ENCODE data around the gene ESYT3.

Gene ESYT3

GRCh38 chr3:138434276-138434874 is at the start of gene ESYT3:
Gene ESYT3, plus strand, starts transcription at chr3:138434616. Its CDS starts 183 bp downstream, at chr3:138434799.
- peaks cover 11% of the 10 kb centered on the region for H3K4me1 Mint-ChIP-seq
- no peaks in the 10 kb centered on the region for H3K36me3 Mint-ChIP-seq
- H3K4me3 Mint-ChIP-seq = peak within 1 kb of the TSS; percentile 63
- peaks cover 80% of the 10 kb centered on the region for H3K27me3 Mint-ChIP-seq
- ATAC-seq = peak; percentile 49
- H3K27ac Mint-ChIP-seq = no peak within 1 kb of the TSS
- H3K9me3 Mint-ChIP-seq = no peaks in the 10 kb centered on the region

- H3K4me1 Mint-ChIP-seq = no peaks in the 10 kb centered on the region
- H3K27ac Mint-ChIP-seq = no peak overlapping the region
- H3K36me3 Mint-ChIP-seq = no peaks in the 10 kb centered on the region
- H3K27me3 Mint-ChIP-seq = peaks cover 68% of the 10 kb centered on the region
- H3K9me3 Mint-ChIP-seq = no peaks in the 10 kb centered on the region
- no peak for ATAC-seq
- no peak overlapping the region for H3K4me3 Mint-ChIP-seq
These were observed 49.4 kb upstream of the ESYT3 start for GRCh38 chr3:138384976-138385375.

GRCh38 chr3:138389144-138389601 is 45.2 kb upstream of the ESYT3 start:
- Mint-ChIP-seq H3K27me3 (peaks cover 49% of the 10 kb centered on the region), H3K27ac (no peak overlapping the region), H3K9me3 (no peaks in the 10 kb centered on the region), H3K4me1 (no peaks in the 10 kb centered on the region), H3K36me3 (no peaks in the 10 kb centered on the region), H3K4me3 (no peak overlapping the region)
- no peak for ATAC-seq

GRCh38 chr3:138389841-138390581 is 44.4 kb upstream of the ESYT3 start:
- no peak overlapping the region for H3K4me3 Mint-ChIP-seq
- H3K4me1 Mint-ChIP-seq = no peaks in the 10 kb centered on the region
- peaks cover 49% of the 10 kb centered on the region for H3K27me3 Mint-ChIP-seq
- H3K9me3 Mint-ChIP-seq = no peaks in the 10 kb centered on the region
- ATAC-seq = peak; percentile 28
- no peak overlapping the region for H3K27ac Mint-ChIP-seq
- H3K36me3 Mint-ChIP-seq = no peaks in the 10 kb centered on the region

- H3K27ac Mint-ChIP-seq = no peak overlapping the region
- H3K4me1 Mint-ChIP-seq = no peaks in the 10 kb centered on the region
- peaks cover 52% of the 10 kb centered on the region for H3K27me3 Mint-ChIP-seq
- H3K36me3 Mint-ChIP-seq = no peaks in the 10 kb centered on the region
- H3K9me3 Mint-ChIP-seq = no peaks in the 10 kb centered on the region
- no peak for ATAC-seq
- H3K4me3 Mint-ChIP-seq = no peak overlapping the region
These were observed 43.9 kb upstream of the ESYT3 start for GRCh38 chr3:138390582-138390932.

- ATAC-seq = no peak
- no peak overlapping the region for H3K4me3 Mint-ChIP-seq
- H3K27me3 Mint-ChIP-seq = peaks cover 68% of the 10 kb centered on the region
- H3K9me3 Mint-ChIP-seq = no peaks in the 10 kb centered on the region
- no peaks in the 10 kb centered on the region for H3K36me3 Mint-ChIP-seq
- H3K4me1 Mint-ChIP-seq = no peaks in the 10 kb centered on the region
- H3K27ac Mint-ChIP-seq = no peak overlapping the region
These were observed 40.3 kb upstream of the ESYT3 start for GRCh38 chr3:138394156-138394555.

- Mint-ChIP-seq H3K36me3 (no peaks in the 10 kb centered on the region), H3K27ac (no peak overlapping the region), H3K4me1 (no peaks in the 10 kb centered on the region)
These were observed 39.7 kb upstream of the ESYT3 start for GRCh38 chr3:138394686-138395085.

GRCh38 chr3:138395865-138396751 is 38.3 kb upstream of the ESYT3 start:
- Mint-ChIP-seq H3K4me1 (no peaks in the 10 kb centered on the region), H3K36me3 (no peaks in the 10 kb centered on the region), H3K27me3 (peaks cover 64% of the 10 kb centered on the region), H3K27ac (no peak overlapping the region), H3K9me3 (no peaks in the 10 kb centered on the region), H3K4me3 (no peak overlapping the region)
- no peak for ATAC-seq

More at GRCh38 chr3:138394686-138395085, 39.7 kb upstream of the ESYT3 start:
- Mint-ChIP-seq H3K9me3 (no peaks in the 10 kb centered on the region), H3K4me3 (no peak overlapping the region), H3K27me3 (peaks cover 66% of the 10 kb centered on the region)
- ATAC-seq = no peak

GRCh38 chr3:138396752-138397410 is 37.5 kb upstream of the ESYT3 start:
- Mint-ChIP-seq H3K9me3 (no peaks in the 10 kb centered on the region), H3K4me3 (no peak overlapping the region), H3K4me1 (no peaks in the 10 kb centered on the region), H3K36me3 (no peaks in the 10 kb centered on the region), H3K27ac (no peak overlapping the region), H3K27me3 (peaks cover 68% of the 10 kb centered on the region)
- no peak for ATAC-seq

- H3K9me3 Mint-ChIP-seq = no peaks in the 10 kb centered on the region
- H3K36me3 Mint-ChIP-seq = no peaks in the 10 kb centered on the region
- no peak for ATAC-seq
- peaks cover 71% of the 10 kb centered on the region for H3K27me3 Mint-ChIP-seq
- H3K4me3 Mint-ChIP-seq = no peak overlapping the region
- no peaks in the 10 kb centered on the region for H3K4me1 Mint-ChIP-seq
- H3K27ac Mint-ChIP-seq = no peak overlapping the region
These were observed 36.4 kb upstream of the ESYT3 start for GRCh38 chr3:138397983-138398382.

GRCh38 chr3:138398791-138399575 is 35.4 kb upstream of the ESYT3 start:
- Mint-ChIP-seq H3K9me3 (no peaks in the 10 kb centered on the region), H3K36me3 (no peaks in the 10 kb centered on the region), H3K4me1 (no peaks in the 10 kb centered on the region), H3K4me3 (no peak overlapping the region), H3K27me3 (peaks cover 71% of the 10 kb centered on the region), H3K27ac (no peak overlapping the region)
- ATAC-seq = no peak

GRCh38 chr3:138399766-138400165 is 34.6 kb upstream of the ESYT3 start:
- no peak overlapping the region for H3K4me3 Mint-ChIP-seq
- peaks cover 74% of the 10 kb centered on the region for H3K27me3 Mint-ChIP-seq
- H3K4me1 Mint-ChIP-seq = no peaks in the 10 kb centered on the region
- H3K9me3 Mint-ChIP-seq = no peaks in the 10 kb centered on the region
- no peak overlapping the region for H3K27ac Mint-ChIP-seq
- no peaks in the 10 kb centered on the region for H3K36me3 Mint-ChIP-seq
- no peak for ATAC-seq

GRCh38 chr3:138400651-138401070 is 33.8 kb upstream of the ESYT3 start:
- no peaks in the 10 kb centered on the region for H3K4me1 Mint-ChIP-seq
- H3K27me3 Mint-ChIP-seq = peaks cover 70% of the 10 kb centered on the region
- ATAC-seq = no peak
- H3K9me3 Mint-ChIP-seq = no peaks in the 10 kb centered on the region
- H3K36me3 Mint-ChIP-seq = no peaks in the 10 kb centered on the region
- H3K4me3 Mint-ChIP-seq = no peak overlapping the region
- no peak overlapping the region for H3K27ac Mint-ChIP-seq

GRCh38 chr3:138401834-138402233 is 32.6 kb upstream of the ESYT3 start:
- peaks cover 65% of the 10 kb centered on the region for H3K27me3 Mint-ChIP-seq
- H3K4me3 Mint-ChIP-seq = no peak overlapping the region
- H3K9me3 Mint-ChIP-seq = no peaks in the 10 kb centered on the region
- ATAC-seq = no peak
- H3K4me1 Mint-ChIP-seq = no peaks in the 10 kb centered on the region
- no peak overlapping the region for H3K27ac Mint-ChIP-seq
- no peaks in the 10 kb centered on the region for H3K36me3 Mint-ChIP-seq

All from stimulated activated memory B cell treated with anti-CD40 and anti-IgM and Interleukin-4, amounts not matched to agents 10 μg/mL and 1 μg/mL and 100 μg/mL, for 72 hours (primary cell).